ENCODE measurements around the gene RASGRP2. TPM values are rescaled to one million over a fixed set of nuclear protein-coding genes. Genes with fewer than 3 reads are reported as not detected.

Gene RASGRP2
- polyA plus RNA-seq, 1 donor (not counting 4 experiments of a cell fraction or from before 2014, with no cell fraction given) = 0.49 TPM

DNA sequence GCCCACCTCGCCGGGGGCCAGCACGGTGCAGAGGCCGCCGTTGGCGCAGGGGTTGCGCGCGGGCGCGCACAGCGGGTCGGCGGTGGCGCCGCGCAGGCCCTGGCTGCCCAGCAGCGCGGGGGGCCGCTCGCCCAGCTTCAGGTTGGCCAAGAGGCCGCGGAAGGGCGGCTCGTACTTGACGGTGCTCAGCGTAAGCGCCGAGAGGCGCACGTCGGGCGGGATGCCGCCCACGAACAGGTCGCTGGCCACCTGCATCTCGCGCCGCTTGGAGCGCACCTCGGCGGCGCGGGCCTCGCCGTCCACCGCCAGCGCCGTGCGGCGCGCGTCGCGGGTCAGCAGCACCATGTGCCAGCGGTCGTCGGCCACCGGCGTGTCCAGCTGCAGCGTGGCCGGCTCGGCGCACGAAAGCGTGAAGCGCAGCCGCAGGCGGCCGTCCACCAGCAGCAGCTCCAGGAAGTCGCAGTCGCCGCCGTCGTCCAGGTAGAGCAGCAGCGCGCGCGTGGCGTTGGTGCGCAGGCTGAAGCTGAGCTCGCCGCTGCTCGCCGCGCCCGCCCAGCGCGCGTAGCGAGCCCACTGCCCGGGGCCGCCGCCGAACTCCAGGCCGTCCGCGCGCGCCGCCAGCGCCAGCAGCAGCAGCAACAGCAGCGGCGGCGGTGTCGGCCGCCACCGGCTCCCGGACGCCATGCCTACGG is 30.8 kb downstream of the RASGRP2 start:
- H4K20me1 ChIP-seq (ENCODE audit: control insufficient read depth, extremely low read depth, insufficient read depth, low read length) = no peaks in the 10 kb centered on the region
- H3K9me3 ChIP-seq (ENCODE audit: control insufficient read depth, low read depth, low read length) = no peaks in the 10 kb centered on the region
- no peak overlapping the region for H3K9ac ChIP-seq (ENCODE audit: control insufficient read depth, extremely low read depth, insufficient read depth, low read length)
- H2AFZ ChIP-seq (ENCODE audit: control insufficient read depth, low read length) = no peak overlapping the region
- H3K27ac ChIP-seq (ENCODE audit: control insufficient read depth, insufficient read depth, low read length) = no peak overlapping the region
- H3K27me3 ChIP-seq (ENCODE audit: control insufficient read depth, extremely low read depth, insufficient read depth, low read length) = peaks cover 78% of the 10 kb centered on the region
- no peak for FAIRE-seq
- TF ChIP-seq, protein P1, sequence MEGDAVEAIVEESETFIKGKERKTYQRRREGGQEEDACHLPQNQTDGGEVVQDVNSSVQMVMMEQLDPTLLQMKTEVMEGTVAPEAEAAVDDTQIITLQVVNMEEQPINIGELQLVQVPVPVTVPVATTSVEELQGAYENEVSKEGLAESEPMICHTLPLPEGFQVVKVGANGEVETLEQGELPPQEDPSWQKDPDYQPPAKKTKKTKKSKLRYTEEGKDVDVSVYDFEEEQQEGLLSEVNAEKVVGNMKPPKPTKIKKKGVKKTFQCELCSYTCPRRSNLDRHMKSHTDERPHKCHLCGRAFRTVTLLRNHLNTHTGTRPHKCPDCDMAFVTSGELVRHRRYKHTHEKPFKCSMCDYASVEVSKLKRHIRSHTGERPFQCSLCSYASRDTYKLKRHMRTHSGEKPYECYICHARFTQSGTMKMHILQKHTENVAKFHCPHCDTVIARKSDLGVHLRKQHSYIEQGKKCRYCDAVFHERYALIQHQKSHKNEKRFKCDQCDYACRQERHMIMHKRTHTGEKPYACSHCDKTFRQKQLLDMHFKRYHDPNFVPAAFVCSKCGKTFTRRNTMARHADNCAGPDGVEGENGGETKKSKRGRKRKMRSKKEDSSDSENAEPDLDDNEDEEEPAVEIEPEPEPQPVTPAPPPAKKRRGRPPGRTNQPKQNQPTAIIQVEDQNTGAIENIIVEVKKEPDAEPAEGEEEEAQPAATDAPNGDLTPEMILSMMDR (optimal IDR thresholded peaks at IDR 0.05 in 1 of 3, IDR thresholded peaks at IDR 0.05 in 1 of 3, conservative IDR thresholded peaks at IDR 0.05 in 1 of 3; ENCODE audit: extremely low read depth in 1 of 3, insufficient read depth in 2 of 3, low read length in 3 of 3) = no peak
- peak; percentile 73 for TF ChIP-seq EZH2 (IDR thresholded peaks at IDR 0.05; ENCODE audit: low read length)
- no peaks in the 10 kb centered on the region for H3K36me3 ChIP-seq (ENCODE audit: control insufficient read depth in 2 of 2, extremely low read depth in 1 of 2, insufficient read depth in 2 of 2, low read length in 2 of 2)
- H3K4me3 ChIP-seq (ENCODE audit: control insufficient read depth in 2 of 3, extremely low read depth in 1 of 3, insufficient read depth in 2 of 3, low read depth in 1 of 3, low read length in 3 of 3) = no peak overlapping the region
- dilution Hi-C loops (cut with MboI; ENCODE audit: extremely low pct_ligation_motif_present, low sequenced_read_pairs) = no loop called here
- H3K9me1 ChIP-seq (ENCODE audit: control insufficient read depth, extremely low read depth, insufficient read depth, low read length) = no peaks in the 10 kb centered on the region
- peaks cover 4% of the 10 kb centered on the region for H3K4me1 ChIP-seq (ENCODE audit: control insufficient read depth, extremely low read depth, insufficient read depth, low read length)
- no peak for DNase-seq (ENCODE audit: low read depth, low spot score)
- H3K79me2 ChIP-seq (ENCODE audit: control insufficient read depth, insufficient read depth, low read length) = no peaks in the 10 kb centered on the region
- H3K4me2 ChIP-seq (ENCODE audit: control insufficient read depth, extremely low read depth, insufficient read depth, low read depth, low read length) = no peak overlapping the region

DNA sequence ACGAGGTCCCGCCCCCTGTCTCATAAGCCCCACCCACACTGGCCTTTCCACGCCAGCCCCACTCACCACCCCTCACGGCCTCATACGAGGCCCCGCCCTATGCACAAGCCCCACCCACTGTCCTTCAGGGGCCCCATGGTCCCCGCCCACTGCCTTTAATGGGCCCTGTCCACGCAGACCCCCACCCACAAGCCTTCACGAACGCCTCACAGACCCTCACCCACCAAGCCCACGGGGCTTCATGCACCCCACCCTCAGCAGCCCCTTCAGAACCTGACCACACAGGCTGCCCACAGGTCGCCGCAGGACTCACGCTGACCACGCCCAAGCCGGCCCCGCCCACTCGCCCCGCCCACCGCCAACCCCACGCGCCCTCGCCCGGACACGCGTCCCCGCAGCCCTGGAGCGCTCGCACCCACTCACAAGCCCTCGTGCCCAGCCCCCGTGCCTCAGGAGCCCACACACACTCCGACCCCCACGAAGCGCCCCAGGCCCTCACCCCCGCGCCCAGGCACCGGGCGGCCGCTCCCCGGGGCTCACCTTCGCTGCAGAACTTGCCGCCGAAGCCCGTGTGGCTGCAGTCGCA is 31.4 kb downstream of the RASGRP2 start:
- peaks cover 71% of the 10 kb centered on the region for H3K27me3 ChIP-seq (ENCODE audit: control insufficient read depth, extremely low read depth, insufficient read depth, low read length)
- H3K9me3 ChIP-seq (ENCODE audit: control insufficient read depth, low read depth, low read length) = no peaks in the 10 kb centered on the region
- peaks cover 4% of the 10 kb centered on the region for H3K4me1 ChIP-seq (ENCODE audit: control insufficient read depth, extremely low read depth, insufficient read depth, low read length)
- H3K4me3 ChIP-seq (ENCODE audit: control insufficient read depth in 2 of 3, extremely low read depth in 1 of 3, insufficient read depth in 2 of 3, low read depth in 1 of 3, low read length in 3 of 3) = no peak overlapping the region
- no peak overlapping the region for H3K27ac ChIP-seq (ENCODE audit: control insufficient read depth, insufficient read depth, low read length)
- H2AFZ ChIP-seq (ENCODE audit: control insufficient read depth, low read length) = no peak overlapping the region
- TF ChIP-seq EZH2 (IDR thresholded peaks at IDR 0.05; ENCODE audit: low read length) = no peak
- TF ChIP-seq, protein P1 (optimal IDR thresholded peaks at IDR 0.05 in 1 of 3, IDR thresholded peaks at IDR 0.05 in 1 of 3, conservative IDR thresholded peaks at IDR 0.05 in 1 of 3; ENCODE audit: extremely low read depth in 1 of 3, insufficient read depth in 2 of 3, low read length in 3 of 3) = no peak
- H3K4me2 ChIP-seq (ENCODE audit: control insufficient read depth, extremely low read depth, insufficient read depth, low read depth, low read length) = no peak overlapping the region
- no peaks in the 10 kb centered on the region for H3K36me3 ChIP-seq (ENCODE audit: control insufficient read depth in 2 of 2, extremely low read depth in 1 of 2, insufficient read depth in 2 of 2, low read length in 2 of 2)
- no peaks in the 10 kb centered on the region for H3K79me2 ChIP-seq (ENCODE audit: control insufficient read depth, insufficient read depth, low read length)
- H3K9ac ChIP-seq (ENCODE audit: control insufficient read depth, extremely low read depth, insufficient read depth, low read length) = no peak overlapping the region
- H3K9me1 ChIP-seq (ENCODE audit: control insufficient read depth, extremely low read depth, insufficient read depth, low read length) = no peaks in the 10 kb centered on the region
- no peak for FAIRE-seq
- dilution Hi-C loops (cut with MboI; ENCODE audit: extremely low pct_ligation_motif_present, low sequenced_read_pairs) = no loop called here
- no peak for DNase-seq (ENCODE audit: low read depth, low spot score)
- no peaks in the 10 kb centered on the region for H4K20me1 ChIP-seq (ENCODE audit: control insufficient read depth, extremely low read depth, insufficient read depth, low read length)

Data from keratinocyte (primary cell).